Osteocyte (in vitro differentiated cells): ENCODE results near the gene VPS41. TPM values are rescaled to one million over a fixed set of nuclear protein-coding genes. Genes with fewer than 3 reads are reported as not detected.
A peak's percentile ranks its signal among the peaks of the same experiment; 100 is the strongest.

Experiments used
- DNase-seq: peaks from one replicate; pipeline ENCODE4 v3.0.0; 2021; ENCODE audit warnings: mixed read lengths; ENCODE audit not compliant: unreplicated experiment; ENCODE audit errors: extremely low spot score
- H3K27ac Mint-ChIP-seq: one replicate; pipeline ENCODE4 v1.8.0; 2021; ENCODE audit warnings: mild to moderate bottlenecking, mixed read lengths; ENCODE audit not compliant: unreplicated experiment
- H3K27me3 Mint-ChIP-seq: one replicate; pipeline ENCODE4 v1.8.0; 2021; ENCODE audit warnings: mixed read lengths; ENCODE audit not compliant: unreplicated experiment
- H3K36me3 Mint-ChIP-seq: one replicate; pipeline ENCODE4 v1.8.0; 2021; ENCODE audit warnings: mixed read lengths; ENCODE audit not compliant: unreplicated experiment
- H3K4me1 Mint-ChIP-seq: one replicate; pipeline ENCODE4 v1.8.0; 2021; ENCODE audit warnings: mixed read lengths; ENCODE audit not compliant: unreplicated experiment
- H3K4me3 Mint-ChIP-seq: one replicate; pipeline ENCODE4 v1.8.0; 2021; ENCODE audit warnings: mild to moderate bottlenecking, moderate library complexity, mixed read lengths; ENCODE audit not compliant: unreplicated experiment
- H3K9me3 Mint-ChIP-seq: one replicate; pipeline ENCODE4 v1.8.0; 2021; ENCODE audit warnings: mixed read lengths; ENCODE audit not compliant: unreplicated experiment
- CTCF ChIP-seq: fragments of 200-600 bp; sonication (generic); IDR thresholded peaks from 2 replicates; pipeline ENCODE4 v1.5.0; 2021; ENCODE audit warnings: antibody characterized with exemption, mild to moderate bottlenecking, moderate library complexity
- total RNA-seq: library from RNA; stranded (reverse); gene quantifications from 2 replicates; pipeline ENCODE4 v1.2.1, GENCODE V29; 2021

VPS41 gene
- total RNA-seq, 1 donor from 2014 or later, result 105 TPM

- TF ChIP-seq CTCF, result no peak
- Mint-ChIP-seq H3K4me3 (no peak overlapping the region), H3K27ac (no peak overlapping the region), H3K9me3 (no peaks in the 10 kb centered on the region), H3K36me3 (no peaks in the 10 kb centered on the region), H3K4me1 (peaks cover 6% of the 10 kb centered on the region), H3K27me3 (no peaks in the 10 kb centered on the region)
- no peak for DNase-seq
These were observed 29.1 kb upstream of the VPS41 start for GRCh38 chr7:38938001-38938485.

DNA sequence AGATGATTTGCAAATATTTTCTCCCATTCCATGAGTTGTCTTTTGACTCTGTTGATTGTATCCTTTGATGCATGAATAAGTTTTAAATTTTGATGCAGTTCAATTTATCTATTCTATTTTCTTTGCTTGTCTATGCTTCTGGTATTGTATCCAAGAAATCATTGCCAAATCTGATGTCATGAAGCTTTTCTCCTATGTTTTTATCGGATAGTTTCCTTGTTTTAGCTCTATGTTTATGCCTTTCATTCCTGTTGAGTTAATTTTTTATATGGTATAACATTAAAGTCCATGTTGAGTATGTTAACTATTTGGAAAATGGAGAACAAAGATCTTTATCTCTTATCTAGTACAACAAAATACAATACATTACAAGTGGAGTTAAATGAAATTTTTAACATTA, 27.6 kb upstream of the VPS41 start:
- Mint-ChIP-seq H3K4me3 (no peak overlapping the region), H3K27ac (no peak overlapping the region), H3K4me1 (no peaks in the 10 kb centered on the region), H3K9me3 (no peaks in the 10 kb centered on the region), H3K36me3 (no peaks in the 10 kb centered on the region), H3K27me3 (no peaks in the 10 kb centered on the region)
- no peak for DNase-seq
- TF ChIP-seq CTCF, result no peak

GRCh38 chr7:38934536-38934935, 25.5 kb upstream of the VPS41 start:
- Mint-ChIP-seq H3K9me3 (no peaks in the 10 kb centered on the region), H3K27me3 (no peaks in the 10 kb centered on the region), H3K27ac (no peak overlapping the region), H3K36me3 (no peaks in the 10 kb centered on the region), H3K4me3 (no peak overlapping the region), H3K4me1 (peaks cover 3% of the 10 kb centered on the region)
- DNase-seq, result no peak
- no peak for TF ChIP-seq CTCF

DNA sequence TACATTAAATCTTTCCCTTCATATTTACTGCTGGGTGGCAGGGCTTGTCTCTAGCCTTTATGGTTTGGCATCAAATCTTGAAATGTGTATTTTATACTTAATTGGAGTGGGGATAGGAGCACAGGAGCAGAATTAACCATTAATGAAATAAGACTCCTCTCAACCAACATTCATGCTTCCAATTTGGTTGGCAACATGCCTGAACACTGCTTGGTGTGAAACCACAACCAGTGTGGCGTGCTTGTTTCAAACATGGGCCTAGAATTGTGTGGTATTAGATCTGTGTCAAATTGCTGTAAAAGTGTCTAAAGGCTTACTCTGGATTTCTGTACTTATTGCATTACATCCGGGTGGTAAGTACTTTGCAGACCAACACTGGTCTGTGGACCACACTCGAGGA, 25.1 kb upstream of the VPS41 start:
- H3K4me3 Mint-ChIP-seq, result no peak overlapping the region
- no peak overlapping the region for H3K27ac Mint-ChIP-seq
- H3K4me1 Mint-ChIP-seq, result peaks cover 3% of the 10 kb centered on the region
- no peak for DNase-seq
- no peak for TF ChIP-seq CTCF
- no peaks in the 10 kb centered on the region for H3K36me3 Mint-ChIP-seq
- no peaks in the 10 kb centered on the region for H3K27me3 Mint-ChIP-seq
- H3K9me3 Mint-ChIP-seq, result no peaks in the 10 kb centered on the region

DNA sequence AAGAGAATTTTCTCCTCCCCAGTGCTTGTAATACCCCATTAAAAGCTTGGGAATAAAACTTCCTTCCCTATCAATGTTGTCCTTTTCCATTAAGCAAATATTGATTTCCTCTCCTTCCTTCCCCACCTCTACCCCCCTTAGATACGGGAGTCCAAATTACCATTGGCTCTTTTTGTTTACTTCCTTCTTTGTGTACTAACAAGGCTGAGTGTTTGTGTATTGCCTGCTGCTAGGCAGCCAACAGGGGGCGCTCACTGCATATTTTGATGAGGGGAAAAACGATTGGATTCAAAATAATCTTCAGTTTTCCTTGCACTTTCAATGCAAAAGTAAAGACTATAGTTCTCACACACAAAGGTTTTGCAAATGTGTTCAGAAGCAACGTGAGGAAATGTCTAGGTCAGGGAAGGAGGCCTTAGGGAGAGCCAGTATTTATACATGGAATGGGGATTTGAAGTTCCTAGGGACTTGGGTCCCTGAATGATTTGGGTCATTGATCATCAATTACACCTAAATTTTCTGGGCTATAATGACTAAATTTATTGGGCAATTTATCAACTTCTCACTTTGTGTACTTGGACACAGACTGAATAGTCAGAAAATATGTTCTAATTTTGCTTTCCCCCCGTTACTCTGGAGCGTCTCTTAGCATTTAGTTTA, 23.6 kb upstream of the VPS41 start:
- no peaks in the 10 kb centered on the region for H3K36me3 Mint-ChIP-seq

More for the DNA sequence above, 23.6 kb upstream of the VPS41 start:
- TF ChIP-seq CTCF, result peak; percentile 97
- Mint-ChIP-seq H3K4me1 (peaks cover 3% of the 10 kb centered on the region), H3K9me3 (no peaks in the 10 kb centered on the region), H3K4me3 (no peak overlapping the region), H3K27ac (no peak overlapping the region), H3K27me3 (no peaks in the 10 kb centered on the region)
- DNase-seq, result peak; percentile 87
